HepG2 (cell line): Measurements from ENCODE around the gene NRN1. TPM values are rescaled to one million over a fixed set of nuclear protein-coding genes. Genes with fewer than 3 reads are reported as not detected.

Experiments
- ATAC-seq: fragments of 200-7000 bp; cut with Tn5 transposase; 3 replicates; pipeline ENCODE4 v1.9.1; 2020; ENCODE audit warnings: mild to moderate bottlenecking, moderate library complexity
- BruUV-seq: library from RNA; stranded (reverse); fragments of 400-500 nt; replicated peaks from 2 replicates; lab custom pipeline; 2021; lab: Mats Ljungman, UMichigan
- CTCF ChIA-PET: fragments of 300-600 bp; formaldehyde crosslinking; extraction: SDS; loops from one replicate; lab custom pipeline; 2021; ENCODE audit warnings: low total read pairs, inconsistent platforms, low intra/inter-chr PET ratio; lab: Yijun Ruan, JAX
- POLR2A ChIA-PET: fragments of 350-600 bp; sonication (Branson Sonifier 250); formaldehyde crosslinking; loops from one replicate; lab custom pipeline; 2020; ENCODE audit warnings: antibody characterized with exemption, inconsistent platforms; lab: Yijun Ruan, JAX
- DNase-seq: peaks from one replicate; pipeline ENCODE4 v3.0.0-alpha.2; 2015; ENCODE audit warnings: low spot score
- FAIRE-seq: peaks from 3 replicates; lab custom pipeline; 2011; peaks lifted over from hg19 to GRCh38; lab: Jason Lieb, UNC
- H2AFZ ChIP-seq: one replicate; pipeline ENCODE4 v1.6.1; 2011; ENCODE audit warnings: low read length, inconsistent platforms
- H3K27ac ChIP-seq: fragments of 300-600 bp; 3 replicates; pipeline ENCODE4 v1.8.0; 2011; ENCODE audit warnings: mixed run types, mild to moderate bottlenecking, mixed read lengths, low read length, inconsistent platforms; ENCODE audit not compliant: insufficient read depth; ENCODE audit errors: extremely low read length
- H3K27me3 ChIP-seq, 2 experiments: fragments of 200-600 bp in 1 of 2; 2 replicates in 1 of 2; 3 replicates in 1 of 2; pipeline versions ENCODE4 v1.6.0 to v1.8.0; 2011; ENCODE audit warnings: low read length in 2 of 2, mild to moderate bottlenecking in 2 of 2, moderate library complexity in 2 of 2, inconsistent platforms in 1 of 2; ENCODE audit not compliant: insufficient read depth in 2 of 2, control insufficient read depth in 1 of 2
- H3K36me3 ChIP-seq, 2 experiments: fragments of 200-600 bp in 1 of 2; replicated peaks in 1 of 2; 2 replicates in 1 of 2; 3 replicates in 1 of 2; pipeline versions ENCODE4 v1.5.1 to v1.8.0; 2011; ENCODE audit warnings: low read length in 2 of 2, inconsistent platforms in 1 of 2; ENCODE audit not compliant: insufficient read depth in 2 of 2, control insufficient read depth in 1 of 2
- H3K4me1 ChIP-seq: 2 replicates; pipeline ENCODE4 v1.5.1; 2012; ENCODE audit warnings: low read length, inconsistent platforms; ENCODE audit not compliant: insufficient read depth
- H3K4me2 ChIP-seq: 2 replicates; pipeline ENCODE4 v1.6.0; 2011; ENCODE audit warnings: low read depth, low read length, inconsistent platforms
- H3K4me3 ChIP-seq, 3 experiments: fragments of 200-600 bp in 1 of 3; sonication (generic), shearing (Covaris generic) in 1 of 3; replicated peaks in 1 of 3; 2 replicates each; pipeline ENCODE4 v1.5.1; 2011 to 2016; ENCODE audit warnings: low read length in 3 of 3, inconsistent platforms in 2 of 3, low read depth in 2 of 3, mild to moderate bottlenecking in 2 of 3, control low read depth in 1 of 3, mixed read lengths in 1 of 3; ENCODE audit not compliant: insufficient read depth in 1 of 3
- H3K79me2 ChIP-seq: one replicate; pipeline ENCODE4 v1.6.1; 2011; ENCODE audit warnings: low read length, inconsistent platforms; ENCODE audit not compliant: insufficient read depth
- H3K9ac ChIP-seq: 2 replicates; pipeline ENCODE4 v1.6.0; 2011; ENCODE audit warnings: mild to moderate bottlenecking, low read depth, low read length, inconsistent platforms; ENCODE audit not compliant: insufficient read depth
- H3K9me3 ChIP-seq: 2 replicates; pipeline ENCODE4 v1.5.1; 2012; ENCODE audit warnings: mild to moderate bottlenecking, low read length
- H4K20me1 ChIP-seq: 2 replicates; pipeline ENCODE4 v1.6.0; 2011; ENCODE audit warnings: inconsistent platforms, mild to moderate bottlenecking, low read length, moderate library complexity; ENCODE audit not compliant: insufficient read depth
- ARID2 ChIP-seq: sonication (generic); formaldehyde crosslinking; IDR thresholded peaks from 2 replicates; pipeline ENCODE4 v1.8.1; 2022; ENCODE audit warnings: mild to moderate bottlenecking, missing genetic modification reagents, borderline replicate concordance
- GABPA ChIP-seq, 2 experiments: IDR thresholded peaks; 2 replicates each; pipeline ENCODE4 v1.6.1; 2011 to 2016; ENCODE audit warnings: low read depth in 2 of 2, low read length in 1 of 2, missing biosample characterization in 1 of 2, missing genetic modification characterization in 1 of 2
- GZF1 ChIP-seq: sonication (generic); formaldehyde crosslinking; IDR thresholded peaks from 2 replicates; pipeline ENCODE4 v1.5.1; 2020; ENCODE audit warnings: mild to moderate bottlenecking, missing genetic modification reagents
- JUN ChIP-seq: sonication (generic); formaldehyde crosslinking; IDR thresholded peaks from 2 replicates; pipeline ENCODE4 v1.4.0; 2020; ENCODE audit warnings: mild to moderate bottlenecking, missing genetic modification reagents
- MAFF ChIP-seq: IDR thresholded peaks from 2 replicates; pipeline ENCODE4 v1.6.1; 2011; ENCODE audit warnings: low read depth, low read length, improper control_type of control experiment
- MAFK ChIP-seq, 2 experiments: IDR thresholded peaks in 1 of 2; conservative IDR thresholded peaks in 1 of 2; 2 replicates each; pipeline ENCODE4 v1.6.1; 2011; ENCODE audit warnings: improper control_type of control experiment in 2 of 2, low read length in 2 of 2
- SAP130 ChIP-seq: IDR thresholded peaks from 2 replicates; pipeline ENCODE4 v1.6.1; 2016; ENCODE audit warnings: low read depth
- SMC3 ChIP-seq: IDR thresholded peaks from 2 replicates; pipeline ENCODE4 v1.6.1; 2011; ENCODE audit warnings: low read length, improper control_type of control experiment
- ZNF10 ChIP-seq: sonication (generic); formaldehyde crosslinking; IDR thresholded peaks from 2 replicates; pipeline ENCODE4 v1.4.0; 2020; ENCODE audit warnings: mild to moderate bottlenecking, low read depth, missing genetic modification reagents, borderline replicate concordance
- WGBS: methylation state at CpG from one replicate; pipeline ENCODE4 v1.1.6; 2017; ENCODE audit warnings: low lambda C conversion rate; 5-methylcytosine and 5-hydroxymethylcytosine counted together
- in situ Hi-C: cut with HindIII; loops from 2 replicates; pipeline ENCODE4 v1.10.0; 2017; ENCODE audit warnings: low pct_unique_long_range_greater_than_20kb; ENCODE audit not compliant: extremely low pct_ligation_motif_present
- intact Hi-C: fragments of 100-400 bp; cut with micrococcal nuclease; formaldehyde crosslinking; loops from one replicate; pipeline ENCODE4 v1.10.0; 2022; ENCODE audit not compliant: unreplicated experiment
- polyA plus RNA-seq, 8 experiments: library from polyadenylated mRNA; depleted of rRNA in 3 of 8; stranded (reverse) in 7 of 8; unstranded in 1 of 8; fragments of >200 nt; fragmentation: Illumina TruSeq in 4 of 8; extraction: Trizol in 4 of 8; gene quantifications; 2 replicates each; pipeline versions ENCODE4 v1.2.1 to v1.2.3, GENCODE V29; 2011 to 2016; ENCODE audit warnings: low read depth in 4 of 8, missing spikeins in 1 of 8, mixed read lengths in 1 of 8; ENCODE audit not compliant: insufficient read depth in 1 of 8
- total RNA-seq, 5 experiments: library from RNA; depleted of rRNA; stranded (reverse); fragments of >200 nt; fragmentation: Illumina TruSeq; extraction: Trizol; gene quantifications; 2 replicates each; pipeline ENCODE4 v1.2.3, GENCODE V29; 2016; ENCODE audit warnings: low read depth in 1 of 5

The NRN1 gene
- total and polyA plus RNA-seq, 2 of the 13 experiments (the other 11 are each of a cell fraction or from before 2014, with no cell fraction given) = 0.11 TPM; not detected in 1

GRCh38 chr6:5994999-5995657 lies 11.6 kb downstream of the NRN1 start:
- WGBS = 47% methylated on average over 26 of the region's 26 CpGs
- BruUV-seq = no TSS peak

GRCh38 chr6:5994234-5994998 lies 12.3 kb downstream of the NRN1 start:
- H3K36me3 ChIP-seq = no peaks in the 10 kb centered on the region
- no peaks in the 10 kb centered on the region for H3K79me2 ChIP-seq
- ChIA-PET CTCF (no interaction called here), POLR2A (no interaction called here)
- 55% methylated on average over 35 of the region's 38 CpGs for whole genome bisulfite sequencing
- in situ Hi-C loops (no loop called here), intact Hi-C loops (no loop called here)
- no peaks in the 10 kb centered on the region for H4K20me1 ChIP-seq
- H3K9me3 ChIP-seq = no peaks in the 10 kb centered on the region
- TF ChIP-seq GABPA (IDR thresholded peaks at IDR 0.05; ENCODE audit: low read depth, low read length) (0 out of 2 replicates have a peak, but pooled peaks have one; percentile 3), GABPA (CRISPR knock-in tag; IDR thresholded peaks at IDR 0.05; ENCODE audit: low read depth) (no peak), ZNF10 (CRISPR knock-in tag) (no peak), SAP130 (CRISPR knock-in tag) (no peak), GZF1 (no peak), JUN (CRISPR knock-in tag) (no peak), SMC3 (no peak)
- H2AFZ ChIP-seq = no peak overlapping the region
- no peak overlapping the region for H3K9ac ChIP-seq
- H3K27ac ChIP-seq = no peak overlapping the region
- H3K4me2 ChIP-seq = no peak overlapping the region
- H3K4me1 ChIP-seq = peaks cover 14% of the 10 kb centered on the region
- DNase-seq = no peak
- H3K27me3 ChIP-seq = peaks cover 6 to 82% of the 10 kb centered on the region in 2 experiments
- H3K4me3 ChIP-seq = no peak overlapping the region
- no peak for ATAC-seq
- no peak for FAIRE-seq
- no TSS peak for BruUV-seq

More at GRCh38 chr6:5994999-5995657, 11.6 kb downstream of the NRN1 start:
- H3K27ac ChIP-seq = no peak overlapping the region
- ChIA-PET POLR2A (no interaction called here), CTCF (no interaction called here)
- no peaks in the 10 kb centered on the region for H3K36me3 ChIP-seq
- H3K27me3 ChIP-seq = peaks cover 11 to 87% of the 10 kb centered on the region in 2 experiments
- no peak overlapping the region for H3K4me2 ChIP-seq
- ATAC-seq (no peak), DNase-seq (no peak), FAIRE-seq (no peak)
- in situ Hi-C loops = no loop called here
- no peak overlapping the region for H2AFZ ChIP-seq
- TF ChIP-seq MAFK (conservative IDR thresholded peaks at IDR 0.05 in 1 of 2, IDR thresholded peaks at IDR 0.05 in 1 of 2; ENCODE audit: low read length in 2 of 2) (peak; percentile 37 to 68; a peak in 3 of 4 replicates), ARID2 (no peak), MAFF (peak; percentile 45; the same call in 1 of the 2 replicates)
- intact Hi-C loops = no loop called here
- H3K4me3 ChIP-seq = no peak overlapping the region
- no peaks in the 10 kb centered on the region for H3K9me3 ChIP-seq
- no peaks in the 10 kb centered on the region for H3K79me2 ChIP-seq
- H3K4me1 ChIP-seq = peaks cover 14% of the 10 kb centered on the region
- no peaks in the 10 kb centered on the region for H4K20me1 ChIP-seq
- no peak overlapping the region for H3K9ac ChIP-seq
